ENCODE data around the gene OPRL1.
A peak's percentile ranks its signal among the peaks of the same experiment; 100 is the strongest.
"Not testable (repeated sequence)": the region's sequence is repeated elsewhere in the genome, so short reads cannot be mapped to it uniquely, and the experiment has no call there.

OPRL1 gene

GRCh38 chr20:64122927-64123326, 43.0 kb downstream of the OPRL1 start:
- DNase-seq, result not testable (repeated sequence)

DNA sequence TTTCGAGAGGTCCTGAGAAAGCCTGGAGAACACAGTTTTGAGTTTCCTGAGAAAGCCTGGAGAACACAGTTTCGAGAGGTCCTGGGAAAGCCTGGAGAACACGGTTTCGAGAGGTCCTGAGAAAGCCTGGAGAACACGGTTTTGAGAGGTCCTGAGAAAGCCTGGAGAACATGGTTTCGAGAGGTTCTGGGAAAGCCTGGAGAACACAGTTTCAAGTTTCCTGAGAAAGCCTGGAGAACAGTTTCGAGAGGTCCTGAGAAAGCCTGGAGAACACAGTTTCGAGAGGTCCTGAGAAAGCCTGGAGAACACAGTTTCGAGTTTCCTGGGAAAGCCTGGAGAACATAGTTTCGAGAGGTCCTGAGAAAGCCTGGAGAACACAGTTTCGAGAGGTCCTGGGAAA, 43.6 kb downstream of the OPRL1 start:
- DNase-seq, result not testable (repeated sequence)

- no peak for DNase-seq
These were observed 49.4 kb downstream of the OPRL1 start for GRCh38 chr20:64129146-64129782.

DNA sequence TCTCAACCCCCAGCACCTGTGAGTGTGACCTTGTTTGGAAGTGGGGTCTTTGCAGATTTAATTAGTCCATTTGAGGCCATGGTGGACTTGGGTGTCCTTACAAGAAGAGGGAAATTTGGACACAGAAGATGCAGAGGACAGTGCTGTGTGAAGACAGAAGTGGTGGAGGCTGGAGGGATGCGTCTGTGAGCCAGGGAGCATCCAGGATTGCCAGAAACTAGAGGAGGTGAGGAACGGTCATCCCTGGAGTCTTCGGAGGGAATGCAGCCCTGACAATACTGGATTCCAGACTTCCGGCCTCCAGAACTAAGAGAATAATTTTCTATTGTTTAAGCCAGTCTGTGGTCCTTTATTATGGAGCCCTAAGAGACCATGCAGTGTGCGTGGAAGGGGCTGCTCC, 50.4 kb downstream of the OPRL1 start:
- DNase-seq, result no peak

GRCh38 chr20:64130876-64131275, 51.0 kb downstream of the OPRL1 start:
- DNase-seq, result no peak

GRCh38 chr20:64131406-64131805, 51.5 kb downstream of the OPRL1 start:
- DNase-seq, result peak; percentile 44

DNA sequence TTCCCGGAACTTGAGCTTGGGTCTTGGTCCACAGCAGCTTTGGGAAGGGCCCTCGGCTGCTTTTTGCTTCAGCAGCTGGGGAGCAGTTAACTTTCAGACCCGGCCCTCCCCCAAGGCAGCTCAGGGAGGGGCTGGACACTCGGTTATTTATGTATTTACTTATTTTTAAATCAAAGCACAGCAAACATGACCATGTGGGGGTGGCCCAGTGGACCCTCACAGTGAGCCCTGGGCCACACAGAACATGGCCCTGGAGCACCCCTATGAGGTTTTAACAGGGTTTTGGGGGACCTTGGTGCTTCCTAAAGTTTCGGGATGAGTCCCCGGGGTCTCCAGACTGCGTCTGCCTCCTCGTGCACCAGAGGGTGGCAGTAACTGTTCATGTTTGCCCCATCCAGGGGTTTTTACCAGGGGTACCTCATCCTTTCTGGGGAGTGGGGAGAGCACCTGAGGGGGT, 54.1 kb downstream of the OPRL1 start:
- DNase-seq, result no peak

GRCh38 chr20:64134744-64135143, 54.9 kb downstream of the OPRL1 start:
- DNase-seq, result not testable (repeated sequence)

DNA sequence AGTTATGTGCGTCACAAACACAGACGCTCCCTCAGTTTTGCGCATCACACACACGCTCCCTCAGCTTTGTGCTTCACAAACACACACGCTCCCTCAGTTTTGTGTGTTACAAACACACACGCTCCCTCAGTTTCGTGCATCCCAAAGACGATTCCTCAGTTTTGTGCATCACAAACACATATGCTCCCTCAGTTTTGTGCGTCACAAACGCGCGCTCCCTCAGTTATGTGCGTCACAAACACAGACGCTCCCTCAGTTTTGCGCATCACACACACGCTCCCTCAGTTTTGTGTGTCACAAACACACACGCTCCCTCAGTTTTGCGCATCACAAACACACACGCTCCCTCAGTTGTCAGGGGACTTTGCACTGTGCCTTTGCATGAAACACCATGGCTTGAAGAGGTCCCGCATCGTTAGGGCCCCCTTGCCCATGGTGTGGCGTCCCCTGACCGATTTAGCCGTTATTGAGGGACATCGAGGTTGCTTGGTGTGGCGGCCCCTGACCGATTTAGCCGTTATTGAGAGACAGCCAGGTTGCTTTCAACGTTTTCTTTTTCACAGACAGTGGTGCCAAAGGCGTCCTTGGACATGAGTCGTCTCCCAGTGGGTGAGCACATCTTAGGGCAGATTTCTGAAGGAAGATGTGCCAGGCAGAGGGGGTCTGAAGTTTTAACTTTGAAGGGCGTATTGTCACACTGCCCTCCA, 56.3 kb downstream of the OPRL1 start:
- DNase-seq, result no peak

- DNase-seq, result no peak
These were observed 57.7 kb downstream of the OPRL1 start for GRCh38 chr20:64137598-64138031.

- DNase-seq, result no peak
These were observed 58.5 kb downstream of the OPRL1 start for GRCh38 chr20:64138276-64138815.

DNA sequence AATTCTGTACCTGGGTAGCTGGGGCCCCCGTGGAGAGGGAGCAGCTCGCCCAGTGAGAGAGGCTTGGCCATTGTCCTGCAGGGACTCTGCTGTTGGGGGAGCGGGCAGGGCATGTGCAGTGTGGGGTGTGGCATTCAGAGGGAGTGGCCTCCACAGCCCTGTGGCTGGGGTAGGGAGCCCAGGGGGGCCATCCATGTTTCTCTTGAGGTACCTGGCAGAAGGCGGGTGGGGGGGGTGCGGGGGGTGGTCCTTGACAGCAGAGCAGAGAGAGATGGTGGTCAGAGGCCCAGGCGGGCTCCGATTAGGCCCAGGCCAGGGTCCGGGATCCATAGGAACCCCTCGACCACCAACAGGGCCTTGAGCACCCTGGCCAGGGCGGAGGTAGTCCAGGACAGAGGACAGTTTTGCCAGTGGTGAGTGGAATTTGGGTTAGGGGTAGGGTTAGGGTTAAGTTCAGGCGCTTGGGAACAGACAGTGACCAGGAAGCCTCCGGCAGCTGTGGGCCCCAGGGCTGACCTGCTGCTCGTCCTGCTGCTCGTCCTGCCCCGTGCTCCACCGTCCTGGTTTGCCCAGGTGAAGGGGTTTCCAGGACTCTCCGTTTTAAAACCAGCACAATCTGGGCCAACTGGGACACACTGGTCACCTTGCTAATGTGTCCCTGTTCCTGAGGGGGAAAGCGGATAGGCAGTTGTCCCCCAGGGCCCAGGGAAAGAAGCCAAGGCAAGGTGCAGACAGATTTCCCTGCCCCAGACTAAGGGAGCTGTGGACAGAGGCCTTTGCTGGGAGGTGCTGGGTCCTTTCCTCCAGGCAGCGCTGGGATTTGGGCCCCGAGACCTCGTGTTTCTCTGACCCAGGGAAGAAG, 59.5 kb downstream of the OPRL1 start:
- DNase-seq, result no peak

- no peak for DNase-seq
These were observed 60.4 kb downstream of the OPRL1 start for GRCh38 chr20:64140061-64140931.

- no peak for DNase-seq
These were observed 61.1 kb downstream of the OPRL1 start for GRCh38 chr20:64140956-64141355.

DNA sequence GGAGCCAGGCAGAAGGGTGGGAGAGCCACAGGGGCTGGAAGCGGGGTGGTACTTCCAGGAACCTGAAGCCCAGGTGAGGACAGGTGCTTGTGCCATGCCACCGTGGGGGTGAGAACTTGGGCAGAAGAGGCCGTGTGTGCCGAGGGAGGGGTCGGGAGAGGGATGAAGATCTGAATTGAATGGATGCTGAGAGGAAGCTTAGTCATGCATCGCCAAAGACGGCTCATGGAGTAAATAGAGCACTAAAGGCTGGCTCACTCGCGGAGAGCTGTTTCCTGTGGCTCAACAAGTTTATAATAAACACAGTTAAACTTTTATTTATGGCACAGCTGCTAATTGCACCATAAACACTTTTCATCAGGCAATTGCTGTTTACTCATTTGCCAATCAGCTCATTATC, 62.7 kb downstream of the OPRL1 start:
- DNase-seq, result no peak

DNA sequence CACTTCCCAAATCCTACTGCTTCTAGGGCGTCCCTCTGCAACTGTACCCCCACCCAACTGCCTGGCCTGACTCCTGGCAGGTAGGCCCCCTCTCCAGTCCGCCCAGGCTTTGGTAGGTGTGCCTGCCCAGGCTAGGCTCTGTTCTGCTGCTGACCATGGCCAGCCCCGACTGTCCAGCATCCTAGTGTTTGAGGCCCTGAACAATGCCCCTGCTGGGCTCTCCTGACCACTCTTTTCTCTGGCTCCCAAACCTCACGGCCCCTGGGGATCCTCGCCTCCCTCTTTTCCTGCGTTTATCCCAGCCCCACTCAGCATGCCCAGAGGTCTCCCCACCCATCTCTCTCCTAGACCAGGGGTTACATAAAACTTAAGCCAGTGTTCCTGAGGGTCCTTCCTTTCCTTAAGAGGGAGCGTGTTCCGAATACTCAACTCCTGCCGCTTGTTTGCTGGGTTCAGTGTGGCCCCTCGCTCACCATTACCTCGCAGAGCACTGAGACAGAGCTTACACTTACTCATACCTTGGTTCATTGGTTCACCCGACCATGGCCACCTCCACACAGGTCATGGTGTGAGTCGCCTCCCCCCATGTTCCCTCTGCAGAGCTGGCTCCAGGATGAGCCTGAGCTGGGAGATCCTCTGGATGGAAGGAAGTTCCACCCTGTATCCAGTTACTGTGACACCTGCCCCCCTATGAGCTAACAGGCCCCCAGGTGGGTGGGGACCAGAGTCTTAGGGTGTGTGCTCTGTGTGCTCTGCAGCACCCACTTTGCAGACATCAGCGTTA, 63.3 kb downstream of the OPRL1 start:
- DNase-seq, result no peak

DNA sequence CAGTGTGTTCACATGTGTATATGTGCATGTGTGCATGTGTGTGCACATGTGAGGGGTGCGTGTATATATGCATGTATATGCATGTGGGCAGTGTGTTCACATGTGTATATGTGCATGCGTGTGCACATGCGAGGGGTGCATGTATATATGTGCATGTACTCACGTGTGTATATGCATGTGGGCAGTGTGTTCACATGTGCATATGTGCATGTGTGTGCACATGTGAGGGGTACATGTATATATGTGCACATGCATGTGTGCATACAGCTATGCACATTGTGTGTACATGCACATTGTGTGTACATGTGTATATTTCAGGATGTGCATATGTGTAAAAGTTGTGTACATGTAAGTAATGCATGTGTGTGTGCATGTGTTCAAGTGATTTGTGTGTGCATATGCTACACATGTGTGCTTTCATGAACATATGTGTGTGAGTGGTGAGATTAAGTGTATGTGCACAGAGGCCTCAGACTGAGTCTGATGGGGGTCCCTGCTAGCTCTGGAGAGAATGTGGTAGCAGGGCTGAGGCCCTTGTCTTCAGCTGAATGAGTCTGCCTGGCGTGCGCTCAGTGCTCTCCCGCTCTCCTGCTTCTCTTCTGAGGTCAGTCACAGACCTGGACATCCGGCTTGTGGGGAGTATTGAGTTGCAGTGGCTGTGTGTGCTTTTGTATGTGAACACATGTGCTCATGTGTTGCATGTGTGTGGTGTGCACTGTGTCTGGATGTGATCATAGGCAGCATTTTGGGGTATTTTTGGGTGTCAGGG, 64.4 kb downstream of the OPRL1 start:
- no peak for DNase-seq

DNA sequence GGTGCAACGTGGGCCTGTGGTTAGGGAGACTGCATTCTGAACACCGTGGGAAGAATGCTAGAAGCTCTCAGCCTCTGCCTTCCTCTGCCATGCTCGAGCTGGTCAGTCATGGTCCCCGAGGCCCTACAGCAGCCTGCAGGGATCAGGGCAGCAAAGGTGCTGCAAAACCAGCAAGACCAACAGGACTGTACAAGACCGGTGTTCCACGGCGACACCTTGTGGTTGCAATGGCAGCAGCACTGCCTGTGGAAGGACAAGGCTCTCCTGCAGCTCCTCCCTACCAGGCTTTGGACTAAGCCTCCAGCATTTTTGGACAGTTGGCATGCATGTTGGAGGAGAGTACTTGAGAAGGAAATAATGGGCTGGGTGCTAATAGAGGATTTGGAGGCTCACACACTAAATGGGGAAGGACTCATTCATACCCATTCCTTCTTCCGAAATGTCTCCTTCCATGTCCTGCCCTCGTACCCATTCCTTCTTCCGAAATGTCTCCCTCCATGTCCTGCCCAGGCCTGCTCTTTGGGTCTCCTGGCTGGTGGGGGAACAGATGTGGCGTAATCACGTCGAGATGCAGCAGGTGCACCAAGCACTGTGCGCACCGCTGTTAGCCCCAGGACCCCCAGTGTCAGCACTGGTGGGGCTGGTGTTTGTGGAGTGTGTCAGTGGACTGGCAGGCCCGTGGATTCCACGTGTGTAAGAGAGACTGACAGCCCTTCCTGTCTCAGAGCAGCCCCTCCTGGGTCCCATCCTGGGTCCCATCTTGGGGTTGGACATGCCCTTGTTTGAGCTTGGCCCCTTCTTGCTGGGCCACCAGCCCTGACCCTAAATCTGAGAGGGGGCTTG, 65.8 kb downstream of the OPRL1 start:
- DNase-seq, result no peak

GRCh38 chr20:64146301-64146935, 66.5 kb downstream of the OPRL1 start:
- peak; percentile 65 for DNase-seq

All from NCI-H146 (cell line).